Activated naive CD8-positive, alpha-beta T cell treated with anti-CD3 and anti-CD28 coated beads, Interleukin-2, amount 10 ng/mL, durations not matched to agents 7 days and 5 days (primary cell): ENCODE data around the gene PALM. TPM values are rescaled to one million over a fixed set of nuclear protein-coding genes. Genes with fewer than 3 reads are reported as not detected.

ENCODE experiments used
- ATAC-seq: fragments of 150-1000 bp; cut with Tn5 transposase; one replicate; pipeline ENCODE4 v1.10.0; 2021; ENCODE audit warnings: low read depth, moderate library complexity
- POLR2A ChIA-PET: fragments of 350-600 bp; sonication (Branson Sonifier 250); formaldehyde crosslinking; loops from one replicate; lab custom pipeline; 2021; ENCODE audit warnings: antibody characterized with exemption; lab: Charles Lee
- DNase-seq: peaks from one replicate; pipeline ENCODE4 v3.0.0; 2021
- H3K27ac Mint-ChIP-seq: one replicate; pipeline ENCODE4 v1.8.0; 2022; ENCODE audit warnings: mild to moderate bottlenecking, mixed read lengths
- H3K27me3 Mint-ChIP-seq: one replicate; pipeline ENCODE4 v1.8.0; 2022; ENCODE audit warnings: mild to moderate bottlenecking, moderate library complexity, mixed read lengths
- H3K36me3 Mint-ChIP-seq: one replicate; pipeline ENCODE4 v1.8.0; 2021; ENCODE audit warnings: mild to moderate bottlenecking, mixed read lengths
- H3K4me1 Mint-ChIP-seq: one replicate; pipeline ENCODE4 v1.8.0; 2021; ENCODE audit warnings: mixed read lengths
- H3K4me3 Mint-ChIP-seq: one replicate; pipeline ENCODE4 v1.8.0; 2022; ENCODE audit warnings: mild to moderate bottlenecking, moderate library complexity, mixed read lengths
- H3K9me3 Mint-ChIP-seq: one replicate; pipeline ENCODE4 v1.8.0; 2021; ENCODE audit warnings: mixed read lengths
- total RNA-seq, 2 experiments: library from RNA; stranded (reverse); gene quantifications; one replicate each; pipeline ENCODE4 v1.2.3, GENCODE V29; 2021

Gene PALM
- total RNA-seq, 2 experiments from 2014 or later = not detected

DNA sequence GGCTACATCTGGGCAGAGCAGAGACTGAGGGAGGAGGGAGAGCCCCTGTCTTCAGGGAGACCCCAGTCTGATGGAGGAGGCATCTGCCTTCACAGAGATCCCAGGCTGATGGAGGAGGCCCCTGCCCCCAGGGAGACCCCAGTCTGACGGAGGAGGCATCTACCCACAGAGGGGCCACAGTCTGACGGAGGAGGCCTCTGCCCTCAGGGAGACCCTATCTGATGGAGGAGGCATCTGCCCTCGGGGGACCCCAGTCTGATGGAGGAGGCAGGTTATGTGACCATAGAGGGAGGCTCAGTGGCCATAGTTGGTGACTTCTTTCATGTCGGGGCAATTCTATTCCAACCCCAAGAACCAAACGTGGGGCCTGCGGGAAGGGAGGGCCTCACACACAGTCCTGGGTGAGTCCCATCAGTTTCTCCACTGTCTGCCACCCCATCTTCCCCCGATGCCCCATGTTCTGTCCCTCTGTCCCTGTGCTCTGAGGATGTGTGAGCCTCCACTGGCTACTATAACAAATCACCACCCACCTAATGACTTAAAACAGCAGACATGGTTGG is 56.5 kb downstream of the PALM start:
- POLR2A ChIA-PET = no interaction called here
- DNase-seq = no peak
- Mint-ChIP-seq H3K36me3 (no peaks in the 10 kb centered on the region), H3K27me3 (peaks cover under 1% of the 10 kb centered on the region), H3K9me3 (no peaks in the 10 kb centered on the region), H3K4me3 (no peak overlapping the region), H3K4me1 (peaks cover under 1% of the 10 kb centered on the region), H3K27ac (no peak overlapping the region)
- ATAC-seq = no peak

DNA sequence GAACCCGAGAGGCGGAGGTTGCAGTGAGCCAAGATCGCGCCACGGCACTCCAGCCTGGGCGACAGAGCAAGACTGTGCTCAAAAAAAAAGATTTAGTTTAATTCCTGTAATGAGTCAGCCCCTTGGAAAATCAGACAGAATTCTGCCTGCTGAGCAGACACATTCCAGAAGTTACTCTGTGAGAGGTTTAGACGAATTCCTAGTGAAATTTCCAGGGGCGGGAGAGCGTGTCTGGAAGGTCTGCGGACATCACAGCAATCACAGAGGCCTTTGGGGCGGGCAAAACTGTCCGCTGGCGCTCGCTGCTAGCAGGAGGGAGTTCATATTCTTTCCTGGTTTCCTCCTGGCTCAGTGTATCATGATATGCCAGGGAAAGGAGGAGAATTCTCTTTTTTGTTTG is 59.7 kb downstream of the PALM start:
- DNase-seq (no peak), ATAC-seq (no peak)
- H3K27me3 Mint-ChIP-seq = peaks cover 7% of the 10 kb centered on the region
- H3K36me3 Mint-ChIP-seq = no peaks in the 10 kb centered on the region
- H3K27ac Mint-ChIP-seq = no peak overlapping the region
- H3K4me3 Mint-ChIP-seq = no peak overlapping the region
- H3K9me3 Mint-ChIP-seq = no peaks in the 10 kb centered on the region
- peaks cover 3% of the 10 kb centered on the region for H3K4me1 Mint-ChIP-seq
- POLR2A ChIA-PET = no interaction called here

DNA sequence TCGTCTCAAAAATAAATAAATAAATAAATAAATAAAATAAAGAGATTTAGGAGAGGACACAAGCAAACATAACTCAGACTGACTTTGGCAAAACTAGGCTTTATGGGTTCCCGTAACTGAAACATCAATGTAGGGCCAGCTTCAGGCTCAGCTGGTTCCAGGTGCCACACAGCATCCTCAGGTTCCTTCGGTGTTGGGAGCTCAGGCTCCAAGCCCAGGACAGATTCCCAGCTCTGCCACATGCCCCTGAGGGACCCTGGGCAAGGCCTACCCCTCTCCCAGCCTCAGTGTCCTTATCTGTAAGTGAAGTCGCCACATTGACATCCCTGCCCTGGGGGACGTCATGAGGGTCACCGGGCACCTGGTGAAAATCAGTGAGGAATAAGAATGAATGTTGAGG is 60.9 kb downstream of the PALM start:
- Mint-ChIP-seq H3K4me3 (no peak overlapping the region), H3K9me3 (no peaks in the 10 kb centered on the region), H3K27me3 (peaks cover 7% of the 10 kb centered on the region), H3K4me1 (peaks cover 3% of the 10 kb centered on the region), H3K36me3 (no peaks in the 10 kb centered on the region), H3K27ac (no peak overlapping the region)
- no peak for ATAC-seq
- POLR2A ChIA-PET = interaction anchor here (0.9 kb wide), 1 partner anchor 94 kb away, joined by 3 read pairs; no protein-coding TSS in a partner anchor
- DNase-seq = no peak

DNA sequence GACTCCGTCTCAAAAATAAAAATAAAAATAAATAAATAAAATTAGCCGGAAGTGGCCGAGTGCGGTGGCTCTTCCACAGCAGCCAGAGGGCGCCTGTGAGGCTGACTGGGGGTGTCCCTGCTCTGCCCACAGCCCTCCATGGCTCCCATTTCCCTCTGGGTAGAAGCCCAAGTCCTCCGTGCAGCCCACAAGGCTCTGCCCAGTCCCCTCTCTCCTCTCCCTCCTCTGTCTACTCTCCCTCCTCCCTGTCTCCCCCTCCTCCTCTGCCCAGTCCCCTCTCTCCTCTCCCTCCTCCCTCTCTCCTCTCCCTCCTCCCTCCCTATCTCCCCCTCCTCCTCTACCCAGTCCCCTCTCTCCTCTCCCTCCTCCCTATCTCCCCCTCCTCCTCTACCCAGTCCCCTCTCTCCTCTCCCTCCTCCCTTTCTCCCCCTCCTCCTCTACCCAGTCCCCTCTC is 62.6 kb downstream of the PALM start:
- H3K4me1 Mint-ChIP-seq = peaks cover 3% of the 10 kb centered on the region
- peak; percentile 56 for DNase-seq
- no peak for ATAC-seq
- H3K36me3 Mint-ChIP-seq = no peaks in the 10 kb centered on the region
- no peak overlapping the region for H3K4me3 Mint-ChIP-seq
- H3K27ac Mint-ChIP-seq = no peak overlapping the region
- no peaks in the 10 kb centered on the region for H3K9me3 Mint-ChIP-seq
- POLR2A ChIA-PET = no interaction called here
- peaks cover 7% of the 10 kb centered on the region for H3K27me3 Mint-ChIP-seq

DNA sequence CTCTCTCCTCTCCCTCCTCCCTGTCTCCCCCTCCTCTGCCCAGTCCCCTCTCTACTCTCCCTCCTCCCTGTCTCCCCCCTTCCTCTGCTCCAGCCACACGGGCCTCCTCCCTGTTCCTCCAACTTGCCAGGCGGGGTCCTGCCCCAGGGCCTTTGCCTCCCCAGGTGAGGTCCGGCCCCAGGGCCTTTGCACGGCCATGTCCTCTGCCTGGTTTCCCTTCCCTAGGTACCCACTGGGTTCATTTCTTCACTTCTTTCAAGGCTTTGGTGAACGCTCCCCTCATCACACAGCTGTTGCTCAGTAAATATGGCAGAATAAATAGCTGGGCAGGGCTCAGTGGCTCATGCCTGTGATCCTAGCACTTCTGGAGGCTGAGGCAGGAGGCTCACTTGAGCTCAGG is 63.3 kb downstream of the PALM start:
- Mint-ChIP-seq H3K9me3 (no peaks in the 10 kb centered on the region), H3K4me3 (no peak overlapping the region), H3K4me1 (peaks cover 3% of the 10 kb centered on the region), H3K27ac (no peak overlapping the region), H3K36me3 (no peaks in the 10 kb centered on the region), H3K27me3 (peaks cover 7% of the 10 kb centered on the region)
- POLR2A ChIA-PET = no interaction called here
- DNase-seq = no peak
- ATAC-seq = no peak

DNA sequence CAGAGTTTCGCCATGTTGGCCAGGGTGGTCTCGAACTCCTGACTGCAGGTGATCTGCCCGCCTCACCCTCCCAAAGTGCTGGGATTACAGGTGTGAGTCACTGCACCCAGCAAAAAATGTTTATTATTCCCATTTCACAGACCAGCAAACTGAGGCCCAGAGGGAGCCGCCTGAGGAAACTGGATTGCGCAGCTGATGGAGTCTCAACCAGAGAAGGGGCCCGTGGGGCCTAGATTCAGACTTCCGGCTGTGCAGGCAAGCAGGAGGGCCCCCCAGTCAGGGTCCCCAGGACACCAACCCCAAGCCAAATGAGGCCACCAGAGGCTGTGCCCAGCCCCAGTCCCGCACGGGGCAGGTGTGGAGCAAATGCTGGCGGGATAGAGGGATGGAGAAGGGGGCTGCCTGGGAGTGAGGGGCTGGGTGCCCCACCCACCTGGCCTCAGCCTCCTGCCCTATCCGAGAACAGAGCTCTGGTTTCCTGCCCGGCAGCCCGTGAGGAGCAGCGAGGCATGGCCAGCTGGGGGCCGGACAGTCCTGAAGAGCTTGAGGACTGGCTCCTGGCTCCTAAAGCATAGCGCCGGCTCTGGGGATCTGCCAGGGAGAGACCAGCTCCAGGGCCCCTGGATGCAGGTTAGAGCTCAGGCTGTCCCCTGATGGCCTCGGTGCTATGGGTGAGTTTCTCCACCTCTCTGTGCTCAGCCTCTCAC is 64.1 kb downstream of the PALM start:
- H3K27ac Mint-ChIP-seq = no peak overlapping the region
- H3K27me3 Mint-ChIP-seq = peaks cover 7% of the 10 kb centered on the region
- ATAC-seq = no peak
- H3K9me3 Mint-ChIP-seq = no peaks in the 10 kb centered on the region
- no peaks in the 10 kb centered on the region for H3K36me3 Mint-ChIP-seq
- POLR2A ChIA-PET = no interaction called here
- H3K4me3 Mint-ChIP-seq = no peak overlapping the region
- peaks cover 3% of the 10 kb centered on the region for H3K4me1 Mint-ChIP-seq
- no peak for DNase-seq

DNA sequence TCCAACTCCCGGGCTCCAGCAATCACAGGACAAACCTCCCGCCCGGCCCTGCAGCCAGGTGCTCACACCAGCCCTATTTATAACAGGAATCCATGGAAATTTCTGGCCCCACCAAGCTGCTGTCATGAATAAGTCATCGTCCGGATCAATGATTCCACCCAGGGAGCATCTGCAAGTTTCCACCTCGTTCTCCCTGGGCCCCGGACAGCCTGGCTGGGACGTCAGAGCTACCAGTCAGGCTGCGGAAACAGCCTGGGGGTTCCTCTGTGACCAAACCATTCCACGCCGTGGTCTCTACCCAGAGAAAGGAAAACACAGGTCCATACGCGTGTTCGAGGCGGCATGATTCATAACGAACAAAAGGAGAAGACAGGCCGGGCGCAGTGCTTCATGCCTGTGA is 67.8 kb downstream of the PALM start:
- POLR2A ChIA-PET = no interaction called here
- H3K27me3 Mint-ChIP-seq = peaks cover 3% of the 10 kb centered on the region
- H3K36me3 Mint-ChIP-seq = no peaks in the 10 kb centered on the region
- no peak overlapping the region for H3K27ac Mint-ChIP-seq
- no peaks in the 10 kb centered on the region for H3K9me3 Mint-ChIP-seq
- H3K4me3 Mint-ChIP-seq = no peak overlapping the region
- no peaks in the 10 kb centered on the region for H3K4me1 Mint-ChIP-seq
- DNase-seq (no peak), ATAC-seq (no peak)

DNA sequence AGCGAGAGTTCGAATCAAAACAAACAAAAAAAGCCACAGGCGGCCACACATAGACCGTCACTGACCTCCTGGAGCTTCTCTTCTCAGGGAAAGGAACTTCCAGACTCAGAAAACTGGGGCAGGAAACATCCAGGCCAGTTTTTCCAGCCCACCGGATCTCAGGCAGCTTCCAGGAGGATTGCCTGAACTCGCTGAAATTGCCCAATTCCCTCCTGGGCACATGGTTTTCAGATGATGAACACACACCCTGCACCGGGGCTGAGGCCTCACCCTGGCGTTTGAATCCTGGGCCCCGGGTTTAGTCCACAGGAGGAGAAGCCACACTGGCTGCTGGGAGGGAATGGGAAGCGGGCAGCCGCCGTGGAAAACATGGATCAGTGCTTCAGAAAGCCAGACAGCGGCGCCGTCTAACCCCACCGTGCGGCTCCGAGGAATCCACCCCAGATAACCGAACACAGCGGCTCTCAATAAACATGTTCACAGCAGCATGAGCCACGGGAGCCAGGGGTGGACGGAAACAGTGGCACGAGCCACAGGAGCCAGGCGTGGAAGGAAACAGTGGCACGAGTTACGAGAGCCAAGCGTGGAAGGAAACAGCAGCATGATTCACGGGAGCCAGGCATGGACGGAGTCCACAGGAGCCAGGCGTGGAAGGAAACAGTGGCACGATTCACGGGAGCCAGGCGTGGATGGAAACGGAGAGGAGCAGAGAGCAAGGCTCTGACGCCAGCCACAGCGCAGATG is 70.3 kb downstream of the PALM start:
- no peaks in the 10 kb centered on the region for H3K36me3 Mint-ChIP-seq
- POLR2A ChIA-PET = no interaction called here
- H3K4me3 Mint-ChIP-seq = no peak overlapping the region

DNA sequence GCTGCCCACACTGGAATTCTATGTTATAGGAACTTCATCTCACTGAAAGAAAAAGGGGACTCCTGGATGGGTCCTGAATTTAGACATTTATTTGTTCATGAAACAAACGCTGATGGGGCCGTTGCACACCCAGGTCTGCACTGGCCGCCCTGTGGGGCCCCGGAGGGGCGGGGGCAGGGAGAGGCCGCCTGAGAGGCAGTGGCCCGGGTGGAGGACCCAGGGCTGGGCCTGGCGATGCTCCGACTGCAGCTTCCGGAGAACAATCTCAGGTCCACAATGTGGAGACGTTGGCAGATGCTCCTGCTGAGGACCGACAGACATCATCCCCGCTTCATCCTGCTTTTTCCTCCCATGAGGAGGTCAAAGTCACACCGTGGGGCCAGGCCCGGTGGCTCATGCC is 72.2 kb downstream of the PALM start:
- DNase-seq (no peak), ATAC-seq (no peak)
- no peak overlapping the region for H3K4me3 Mint-ChIP-seq
- H3K27ac Mint-ChIP-seq = no peak overlapping the region
- no peaks in the 10 kb centered on the region for H3K4me1 Mint-ChIP-seq
- H3K9me3 Mint-ChIP-seq = no peaks in the 10 kb centered on the region
- POLR2A ChIA-PET = no interaction called here
- no peaks in the 10 kb centered on the region for H3K27me3 Mint-ChIP-seq
- H3K36me3 Mint-ChIP-seq = no peaks in the 10 kb centered on the region

More for the DNA sequence above, 70.3 kb downstream of the PALM start:
- H3K27me3 Mint-ChIP-seq = no peaks in the 10 kb centered on the region
- H3K27ac Mint-ChIP-seq = no peak overlapping the region
- H3K4me1 Mint-ChIP-seq = no peaks in the 10 kb centered on the region
- no peaks in the 10 kb centered on the region for H3K9me3 Mint-ChIP-seq
- ATAC-seq = no peak
- no peak for DNase-seq

DNA sequence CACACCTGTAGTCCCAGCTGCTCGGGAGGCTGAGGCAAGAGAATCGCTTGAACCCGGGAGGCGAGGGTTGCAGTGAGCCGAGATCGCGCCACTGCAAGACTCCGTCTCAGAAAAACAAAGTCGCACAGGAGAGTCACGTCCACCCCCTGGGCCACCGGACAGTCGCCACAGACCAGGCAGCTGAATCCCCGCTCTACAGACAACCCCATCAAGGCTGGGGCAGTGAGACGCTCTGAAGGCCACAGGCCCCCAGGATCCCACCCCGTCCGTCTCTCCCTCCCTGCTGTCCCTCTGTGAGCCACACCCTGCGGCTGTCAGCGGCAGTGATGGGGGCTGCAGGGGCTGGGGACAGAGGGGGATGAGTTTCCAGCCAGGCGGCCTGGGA is 73.1 kb downstream of the PALM start:
- POLR2A ChIA-PET = no interaction called here
- DNase-seq = no peak
- Mint-ChIP-seq H3K9me3 (no peaks in the 10 kb centered on the region), H3K4me3 (no peak overlapping the region), H3K36me3 (no peaks in the 10 kb centered on the region), H3K27ac (no peak overlapping the region), H3K27me3 (no peaks in the 10 kb centered on the region), H3K4me1 (no peaks in the 10 kb centered on the region)
- no peak for ATAC-seq

DNA sequence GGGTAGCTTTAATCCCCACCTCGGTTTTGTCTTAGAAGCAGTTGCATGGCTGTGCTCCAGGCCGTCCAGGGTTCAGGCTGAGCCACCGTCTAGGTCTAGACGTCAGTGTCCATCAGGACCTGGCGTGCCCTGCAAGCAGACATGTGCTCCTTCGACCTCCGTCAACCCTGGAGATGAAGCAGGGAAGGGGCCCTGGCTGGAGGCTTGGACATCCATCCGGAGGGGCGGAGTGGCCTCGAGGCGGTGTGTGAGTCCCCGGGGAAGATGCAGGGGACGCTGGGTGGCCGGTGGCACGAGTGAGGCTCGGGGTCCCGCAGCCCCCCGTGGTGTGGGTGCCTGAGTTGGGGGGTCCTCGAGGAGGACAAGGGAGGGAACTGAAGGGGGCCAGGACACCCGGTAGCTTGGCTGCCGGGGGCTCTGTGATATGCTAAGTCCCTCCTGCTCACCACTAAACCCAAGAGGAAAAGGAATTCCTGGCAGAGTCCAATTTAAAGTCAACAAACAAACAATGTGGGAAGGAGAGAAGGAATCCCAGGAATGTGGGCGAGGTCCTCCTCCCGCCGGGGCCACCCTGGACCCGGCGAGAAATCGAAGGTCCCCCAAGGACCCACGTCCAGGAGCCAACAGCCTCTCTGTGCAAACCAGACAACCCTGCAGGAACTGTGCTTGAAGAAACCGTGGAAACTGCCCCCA is 73.6 kb downstream of the PALM start:
- Mint-ChIP-seq H3K27ac (no peak overlapping the region), H3K9me3 (no peaks in the 10 kb centered on the region), H3K27me3 (no peaks in the 10 kb centered on the region), H3K4me3 (no peak overlapping the region), H3K36me3 (no peaks in the 10 kb centered on the region), H3K4me1 (no peaks in the 10 kb centered on the region)
- DNase-seq = no peak
- ATAC-seq = no peak
- POLR2A ChIA-PET = no interaction called here

DNA sequence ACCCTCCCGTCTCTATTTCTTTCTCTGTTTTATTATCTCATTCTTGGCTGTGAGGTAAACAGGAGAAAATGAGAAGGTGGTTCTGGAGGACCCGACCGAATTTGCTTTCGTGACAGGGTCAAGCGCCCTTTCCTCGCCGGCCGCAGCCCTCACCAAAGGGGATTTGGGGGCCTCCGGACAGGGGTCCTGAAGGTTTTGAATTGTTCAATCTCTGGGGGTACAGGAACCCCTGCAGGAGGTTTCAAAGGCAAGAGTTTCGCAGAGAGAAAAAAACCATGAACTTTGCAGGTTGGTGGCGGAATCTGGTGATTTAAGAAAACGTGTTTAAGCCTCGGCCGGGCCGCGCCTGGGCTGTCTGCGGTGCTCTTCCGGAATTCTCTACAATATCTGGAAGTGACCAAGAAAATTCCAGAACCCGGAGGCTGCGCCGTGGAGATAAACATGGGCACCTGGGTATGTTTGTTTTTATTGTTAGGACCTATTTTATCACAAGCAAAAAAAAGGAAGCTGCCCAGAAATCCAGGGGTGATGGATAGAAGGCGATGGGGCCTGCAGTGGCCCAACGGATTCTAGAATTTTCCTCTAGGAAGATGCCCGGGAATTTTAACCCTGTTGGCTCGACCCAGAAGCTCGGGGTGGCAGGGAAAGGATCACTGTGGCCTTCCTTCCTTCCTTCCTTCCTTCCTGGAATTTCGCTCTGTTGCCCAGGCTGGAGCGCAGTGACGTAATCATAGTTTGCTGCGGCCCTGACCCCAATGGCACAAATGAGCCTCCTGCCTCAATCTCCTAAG is 74.3 kb downstream of the PALM start:
- POLR2A ChIA-PET = no interaction called here
- DNase-seq (no peak), ATAC-seq (no peak)
- Mint-ChIP-seq H3K27ac (no peak overlapping the region), H3K4me3 (no peak overlapping the region), H3K9me3 (no peaks in the 10 kb centered on the region), H3K36me3 (no peaks in the 10 kb centered on the region), H3K27me3 (no peaks in the 10 kb centered on the region), H3K4me1 (no peaks in the 10 kb centered on the region)

DNA sequence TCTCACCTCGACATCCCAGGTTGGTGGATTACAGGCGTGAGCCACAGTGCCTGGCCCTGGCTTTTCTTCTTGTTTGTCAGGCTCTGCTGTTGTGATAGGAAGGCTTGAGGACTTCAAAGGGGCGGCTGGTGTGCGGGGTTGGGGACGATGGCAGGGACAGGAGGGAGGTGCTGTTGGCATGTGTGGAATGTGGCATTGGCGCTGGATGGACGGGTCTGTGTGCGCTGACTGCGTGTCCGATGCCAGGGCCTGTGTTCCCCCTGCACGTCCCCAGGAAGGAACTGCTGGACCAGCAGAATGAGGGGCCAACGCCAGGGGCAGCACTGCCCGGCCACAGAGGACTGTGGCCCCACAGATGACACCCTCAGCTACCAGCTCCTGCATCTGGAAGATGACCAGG is 75.8 kb downstream of the PALM start:
- H3K27me3 Mint-ChIP-seq = no peaks in the 10 kb centered on the region
- H3K9me3 Mint-ChIP-seq = no peaks in the 10 kb centered on the region
- POLR2A ChIA-PET = no interaction called here
- H3K36me3 Mint-ChIP-seq = no peaks in the 10 kb centered on the region
- ATAC-seq (no peak), DNase-seq (no peak)
- H3K27ac Mint-ChIP-seq = no peak overlapping the region
- H3K4me3 Mint-ChIP-seq = no peak overlapping the region
- peaks cover 4% of the 10 kb centered on the region for H3K4me1 Mint-ChIP-seq
